Stimulated activated CD8-positive, alpha-beta memory T cell treated with anti-CD3 and anti-CD28 coated beads, Interleukin-4, amount 100 ng/mL, for 48 hours (primary cell): Measurements from ENCODE around the gene TNRC6C.
"Not testable (repeated sequence)": the region's sequence is repeated elsewhere in the genome, so short reads cannot be mapped to it uniquely, and the experiment has no call there.

Experiments
- DNase-seq: peaks from one replicate; pipeline ENCODE4 v3.0.0-alpha.2; 2020

TNRC6C gene

GRCh38 chr17:77930780-77931768 is 27.4 kb upstream of the TNRC6C start:
- DNase-seq: no peak

- no peak for DNase-seq
These were observed 24.6 kb upstream of the TNRC6C start for GRCh38 chr17:77933777-77934398.

GRCh38 chr17:77935121-77935571 is 23.4 kb upstream of the TNRC6C start:
- DNase-seq: no peak

- not testable (repeated sequence) for DNase-seq
These were observed 22.8 kb upstream of the TNRC6C start for GRCh38 chr17:77935744-77936143.

GRCh38 chr17:77936881-77937280 is 21.6 kb upstream of the TNRC6C start:
- no peak for DNase-seq

GRCh38 chr17:77941004-77941403 is 17.5 kb upstream of the TNRC6C start:
- DNase-seq: no peak

GRCh38 chr17:77942112-77942988 is 16.2 kb upstream of the TNRC6C start:
- DNase-seq: no peak

- no peak for DNase-seq
These were observed 14.5 kb upstream of the TNRC6C start for GRCh38 chr17:77943971-77944370.

- DNase-seq: no peak
These were observed 13.9 kb upstream of the TNRC6C start for GRCh38 chr17:77944390-77945222.

GRCh38 chr17:77946900-77947645 is 11.4 kb upstream of the TNRC6C start:
- no peak for DNase-seq

- no peak for DNase-seq
These were observed 9.8 kb upstream of the TNRC6C start for GRCh38 chr17:77948690-77949114.

GRCh38 chr17:77951123-77951522 is 7.4 kb upstream of the TNRC6C start:
- no peak for DNase-seq

GRCh38 chr17:77952368-77952767 is 6.1 kb upstream of the TNRC6C start:
- no peak for DNase-seq

- no peak for DNase-seq
These were observed 1.2 kb upstream of the TNRC6C start for GRCh38 chr17:77957235-77957856.

- DNase-seq: peak; percentile 40
These were observed 218 bp downstream of the TNRC6C start for GRCh38 chr17:77958716-77959125.

- DNase-seq: peak; percentile 54
These were observed 823 bp downstream of the TNRC6C start for GRCh38 chr17:77959126-77959925.

GRCh38 chr17:77959926-77960521 is 1.5 kb downstream of the TNRC6C start:
- peak; percentile 45 for DNase-seq

GRCh38 chr17:77961741-77962140 is 3.2 kb downstream of the TNRC6C start:
- DNase-seq: no peak

GRCh38 chr17:77962348-77962747 is 3.8 kb downstream of the TNRC6C start:
- no peak for DNase-seq
